LoVo (cell line): ENCODE measurements around the gene BRD7.
A peak's percentile ranks its signal among the peaks of the same experiment; 100 is the strongest.
"Not testable (repeated sequence)": the region's sequence is repeated elsewhere in the genome, so short reads cannot be mapped to it uniquely, and the experiment has no call there.

ENCODE experiments used
- DNase-seq: peaks from one replicate; pipeline ENCODE4 v3.0.0-alpha.2; 2016; ENCODE audit warnings: low spot score

The BRD7 gene

GRCh38 chr16:50354629-50355456, 13.9 kb downstream of the BRD7 start:
- peak; percentile 31 for DNase-seq

- DNase-seq, result no peak
Measured at GRCh38 chr16:50354082-50354481, 14.7 kb downstream of the BRD7 start.

GRCh38 chr16:50351952-50352351, 16.8 kb downstream of the BRD7 start:
- DNase-seq, result no peak

GRCh38 chr16:50351116-50351515, 17.7 kb downstream of the BRD7 start:
- DNase-seq, result no peak

- not testable (repeated sequence) for DNase-seq
Measured at GRCh38 chr16:50345210-50345609, 23.6 kb downstream of the BRD7 start.

- DNase-seq, result not testable (repeated sequence)
Measured at GRCh38 chr16:50343566-50343965, 25.2 kb downstream of the BRD7 start.

- DNase-seq, result no peak
Measured at GRCh38 chr16:50340578-50340977, 28.2 kb downstream of the BRD7 start.

- no peak for DNase-seq
Measured at GRCh38 chr16:50338371-50339231, 30.2 kb downstream of the BRD7 start.

- DNase-seq, result no peak
Measured at GRCh38 chr16:50336884-50337283, 31.9 kb downstream of the BRD7 start.

- no peak for DNase-seq
Measured at GRCh38 chr16:50335196-50335958, 33.4 kb downstream of the BRD7 start.

- DNase-seq, result no peak
Measured at GRCh38 chr16:50334106-50334975, 34.4 kb downstream of the BRD7 start.

GRCh38 chr16:50332599-50332998, 36.2 kb downstream of the BRD7 start:
- no peak for DNase-seq

- DNase-seq, result no peak
Measured at GRCh38 chr16:50331570-50331969, 37.2 kb downstream of the BRD7 start.

GRCh38 chr16:50329446-50330189, 39.2 kb downstream of the BRD7 start:
- DNase-seq, result no peak

GRCh38 chr16:50326835-50327465, 41.8 kb downstream of the BRD7 start:
- DNase-seq, result no peak

- no peak for DNase-seq
Measured at GRCh38 chr16:50326264-50326663, 42.5 kb downstream of the BRD7 start.

- no peak for DNase-seq
Measured at GRCh38 chr16:50324345-50324744, 44.4 kb downstream of the BRD7 start.

- DNase-seq, result no peak
Measured at GRCh38 chr16:50323335-50324011, 45.3 kb downstream of the BRD7 start.

GRCh38 chr16:50322333-50322732, 46.5 kb downstream of the BRD7 start:
- DNase-seq, result no peak

GRCh38 chr16:50320310-50320709, 48.5 kb downstream of the BRD7 start:
- no peak for DNase-seq
